Measurements from ENCODE around the gene NACA.
"Not testable (repeated sequence)": the region's sequence is repeated elsewhere in the genome, so short reads cannot be mapped to it uniquely, and the experiment has no call there.

Gene NACA

DNA sequence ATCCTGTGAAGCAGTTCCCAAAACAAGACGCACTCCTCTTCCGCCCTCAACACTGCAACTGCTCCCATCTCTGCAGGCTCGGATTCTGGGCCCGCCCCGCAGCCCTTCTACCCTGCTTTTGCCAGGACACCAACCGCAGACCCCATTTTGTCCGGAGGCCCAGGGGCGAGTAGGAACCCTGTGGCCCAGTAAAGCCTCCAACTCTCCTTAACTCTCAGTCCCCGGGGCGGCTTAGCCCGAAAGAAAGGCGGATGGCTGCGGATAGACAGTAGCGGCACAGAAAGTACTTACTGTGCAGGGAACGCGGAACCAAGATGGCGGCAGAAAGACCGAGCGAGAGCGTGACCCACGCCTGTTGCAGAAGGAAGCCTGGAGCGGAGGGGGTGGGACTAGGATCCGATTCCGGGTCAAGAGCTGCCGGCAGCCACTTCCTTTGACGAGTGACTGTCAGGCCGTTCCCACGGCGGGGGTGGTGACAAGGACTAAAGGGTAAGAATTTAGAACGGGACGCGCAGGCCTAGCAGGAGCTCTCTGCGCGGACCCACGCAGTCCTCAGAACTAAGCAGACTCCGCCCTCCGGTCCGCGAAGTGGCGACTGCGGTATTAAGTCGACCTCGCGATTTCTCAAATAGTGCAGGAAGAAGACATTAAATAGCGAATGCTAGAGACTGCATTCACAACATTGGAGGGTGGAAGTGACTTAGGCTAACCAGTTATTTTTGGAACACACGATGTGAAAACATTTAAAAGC, at the start of gene NACA:
Gene NACA, minus strand, starts transcription at position 328 of the 751 bp plus-strand sequence. CDS start 778 bp downstream, outside the sequence.
- peak; percentile 57 to 99 (median 98) for DNase-seq

DNA sequence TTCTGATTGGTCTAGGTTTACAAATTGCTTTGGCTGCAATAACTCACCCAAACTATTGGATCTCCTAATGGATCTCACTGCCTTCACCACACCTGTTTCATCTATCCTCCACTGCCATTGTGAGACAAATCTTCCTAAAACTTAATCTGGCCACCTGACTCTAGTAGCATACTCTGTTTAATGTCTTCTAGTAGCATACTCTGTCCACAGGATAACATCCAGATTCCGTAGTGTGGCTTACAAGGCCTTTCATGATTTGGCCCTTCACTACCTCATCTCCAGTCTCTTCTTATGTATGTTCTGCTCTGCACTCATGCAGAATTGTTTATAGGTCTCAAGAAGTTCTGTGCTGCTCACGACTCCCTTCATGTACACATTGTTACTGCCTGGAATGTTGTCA, 48.0 kb upstream of the NACA start:
- no peak for DNase-seq

DNA sequence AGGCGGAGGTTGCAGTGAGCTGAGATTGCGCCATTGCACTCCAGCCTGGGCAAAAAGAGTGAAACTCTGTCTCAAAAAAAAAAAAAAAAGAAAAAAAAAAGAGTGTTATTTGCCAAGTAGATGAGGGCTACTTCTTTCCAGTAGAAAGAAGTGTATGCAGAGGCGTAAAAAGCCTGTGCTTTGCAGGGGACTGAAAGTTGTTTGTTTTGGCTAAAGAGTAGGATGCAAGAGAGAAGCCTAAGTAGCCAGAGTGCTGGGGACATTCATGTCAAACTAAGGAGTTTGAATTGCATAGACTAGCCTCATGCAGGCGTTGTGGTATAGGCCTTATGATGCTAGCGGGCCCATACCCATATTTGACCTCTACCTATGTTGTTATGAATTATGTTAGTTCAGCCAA, 47.5 kb upstream of the NACA start:
- no peak for DNase-seq

DNA sequence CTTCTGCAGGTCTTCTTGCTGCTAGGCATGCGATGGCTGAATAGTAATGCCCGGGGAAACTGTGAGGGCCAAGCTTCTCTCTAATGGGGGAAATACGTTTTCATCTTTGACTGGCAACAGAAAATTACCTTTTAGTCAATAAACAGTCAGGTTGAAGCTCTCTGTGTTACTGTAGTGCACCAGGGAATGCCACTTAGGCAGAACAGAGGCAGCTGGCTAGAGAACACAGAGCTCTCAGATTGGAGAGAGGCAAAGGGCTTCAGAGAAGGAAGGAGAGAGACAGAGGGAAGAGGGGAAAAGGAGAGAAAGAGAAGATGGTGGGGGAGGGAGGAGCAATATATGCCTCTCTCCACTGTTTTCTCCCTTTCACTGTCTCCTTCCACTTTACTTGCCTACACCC, 44.8 kb upstream of the NACA start:
- no peak for DNase-seq

DNA sequence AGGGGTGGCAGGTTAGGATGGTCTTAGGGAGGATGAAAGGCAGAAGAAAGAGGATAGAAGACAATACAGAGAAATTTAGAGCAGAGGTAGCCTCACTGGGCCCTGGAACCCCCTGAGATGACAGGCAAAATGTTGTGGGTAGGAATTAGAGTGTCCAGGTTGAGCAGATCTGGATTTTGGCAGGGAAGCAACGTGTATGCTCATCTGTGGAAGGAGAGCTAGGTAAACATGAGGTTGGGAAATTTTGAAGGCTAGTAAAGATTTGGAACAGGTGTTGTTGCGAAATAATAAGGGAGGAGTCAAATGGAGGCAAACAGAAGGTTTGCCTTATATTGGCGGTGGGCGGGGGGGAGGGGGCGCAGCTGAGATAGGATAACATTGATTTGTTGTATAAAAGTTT, 43.3 kb upstream of the NACA start:
- no peak for DNase-seq

DNA sequence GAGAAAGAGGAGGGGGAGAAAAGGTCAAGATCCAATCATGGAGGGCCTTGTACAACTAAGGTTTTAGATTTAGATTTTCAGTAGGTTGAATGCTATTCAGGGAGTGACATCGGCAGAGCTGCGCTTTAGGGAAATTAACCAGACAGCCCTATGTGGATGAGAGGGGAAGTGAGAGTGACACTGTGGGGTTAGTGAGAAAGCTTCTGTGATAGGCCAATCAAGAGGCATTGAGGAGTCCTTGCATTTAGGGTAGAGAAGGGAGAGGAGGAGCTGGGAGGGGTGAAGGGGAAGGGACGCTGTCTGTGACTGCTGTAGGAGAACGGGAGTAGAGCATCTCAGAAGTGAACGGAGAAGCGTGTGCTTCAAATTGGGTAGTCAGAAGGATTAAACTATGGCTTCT, 41.4 kb upstream of the NACA start:
- DNase-seq = peak in 10 of 56 donors; percentile 2 to 54 (median 14)

DNA sequence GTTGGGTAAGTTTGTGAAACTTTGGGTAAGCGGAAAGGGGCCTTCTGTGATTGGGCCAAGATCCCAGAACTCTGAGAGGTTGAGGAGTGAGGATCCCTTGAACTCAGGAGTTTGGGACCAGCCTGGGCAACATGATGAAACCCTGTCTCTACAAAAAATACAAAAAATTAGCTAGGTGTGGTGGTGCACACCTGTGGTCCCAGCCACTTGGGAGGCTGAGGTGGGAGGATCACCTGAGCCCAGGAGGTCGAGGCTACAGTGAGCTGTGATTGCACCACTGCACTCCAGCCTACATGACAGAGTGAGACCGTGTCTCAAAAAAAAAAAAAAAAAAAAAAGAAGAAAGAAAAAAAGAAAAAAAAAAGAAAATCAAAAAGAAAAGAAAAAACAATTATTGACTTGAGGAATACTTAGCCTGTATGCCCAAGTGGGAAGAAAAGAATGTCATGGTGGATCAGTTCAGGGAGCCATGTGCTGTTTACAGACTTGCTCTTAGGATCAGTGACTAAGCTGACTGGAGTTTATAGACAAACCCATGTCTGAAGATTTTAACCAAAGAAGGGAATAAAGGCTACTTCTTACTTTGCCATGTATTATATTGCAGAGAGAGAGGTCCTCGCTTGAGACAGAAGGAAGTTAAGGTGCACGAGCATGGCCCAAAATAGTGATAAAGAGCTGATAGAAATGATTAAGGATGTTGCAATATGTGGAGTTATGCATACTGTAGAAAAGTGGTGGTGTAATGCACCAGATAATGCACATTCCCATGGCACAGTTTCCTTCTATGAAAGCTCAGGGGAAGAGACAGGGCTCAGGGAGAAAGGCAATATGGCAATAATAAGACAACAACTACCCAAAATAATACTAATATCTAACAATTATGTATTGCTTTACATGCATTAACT, 38.9 kb upstream of the NACA start:
- no peak for DNase-seq

DNA sequence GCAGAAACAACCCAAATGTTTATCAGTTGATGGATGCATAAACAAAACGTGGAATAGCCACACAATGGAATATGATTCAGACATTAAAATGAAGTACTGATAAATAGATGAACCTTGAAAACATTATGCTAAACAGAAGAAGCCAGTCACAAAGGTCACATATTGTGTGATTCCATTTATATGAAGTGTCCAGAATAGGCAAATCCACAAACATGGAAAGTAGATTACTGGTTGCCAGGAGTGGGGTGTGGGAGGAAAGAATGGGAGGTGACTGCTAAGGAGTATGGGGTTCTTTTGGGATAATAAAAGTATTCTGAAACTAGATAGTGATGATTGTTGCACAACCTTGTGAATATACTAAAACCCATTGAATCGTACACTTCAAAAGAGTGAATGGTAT, 36.7 kb upstream of the NACA start:
- DNase-seq = no peak

DNA sequence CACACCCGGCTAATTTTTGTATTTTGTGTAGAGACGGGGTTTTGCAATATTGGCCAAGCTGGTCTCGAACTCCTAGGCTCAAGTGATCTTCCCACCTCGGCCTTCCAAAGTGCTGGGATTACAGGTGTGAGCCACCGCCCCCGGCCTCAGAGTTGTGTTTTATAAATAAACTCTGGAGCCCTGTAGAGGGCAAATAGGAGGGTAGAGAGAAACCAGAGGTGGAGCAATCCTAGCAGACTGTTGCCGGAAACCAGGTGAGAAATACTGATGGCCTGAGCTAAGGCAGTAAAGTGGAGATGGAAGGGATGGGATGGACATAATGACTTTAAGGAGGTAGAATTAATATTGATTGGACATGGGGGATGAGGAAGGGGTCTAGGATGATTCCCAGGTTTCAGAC, 35.4 kb upstream of the NACA start:
- no peak for DNase-seq

DNA sequence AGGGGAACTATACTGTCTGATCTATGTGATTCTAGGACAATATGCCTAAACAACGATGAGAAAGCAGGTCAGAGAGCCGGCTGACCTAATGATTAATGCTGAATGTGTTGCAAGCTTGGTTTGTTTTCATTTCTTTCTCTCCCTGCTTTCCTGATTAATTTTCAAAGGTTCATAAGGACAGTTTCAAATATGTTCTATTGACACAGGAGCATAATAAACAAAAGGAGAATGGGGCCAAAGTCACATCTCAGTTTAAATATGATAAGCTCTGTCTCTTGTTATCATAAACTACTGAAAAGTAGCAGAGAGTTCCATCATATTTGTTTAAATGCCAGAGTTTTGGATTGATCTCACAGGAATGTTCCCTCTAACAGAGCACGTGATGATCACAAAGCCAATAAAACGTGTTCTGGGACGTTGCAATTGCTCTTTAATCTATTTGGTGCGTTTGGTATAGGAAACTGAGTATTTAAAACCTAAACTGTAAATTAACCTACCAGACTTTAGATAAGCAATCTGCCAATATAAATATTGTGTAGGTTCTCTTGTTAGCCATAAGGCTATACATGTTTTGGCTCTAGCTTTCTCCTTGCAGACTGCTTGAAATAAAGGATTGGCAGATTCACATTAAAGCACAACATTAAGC, 34.3 kb upstream of the NACA start:
- DNase-seq = no peak

DNA sequence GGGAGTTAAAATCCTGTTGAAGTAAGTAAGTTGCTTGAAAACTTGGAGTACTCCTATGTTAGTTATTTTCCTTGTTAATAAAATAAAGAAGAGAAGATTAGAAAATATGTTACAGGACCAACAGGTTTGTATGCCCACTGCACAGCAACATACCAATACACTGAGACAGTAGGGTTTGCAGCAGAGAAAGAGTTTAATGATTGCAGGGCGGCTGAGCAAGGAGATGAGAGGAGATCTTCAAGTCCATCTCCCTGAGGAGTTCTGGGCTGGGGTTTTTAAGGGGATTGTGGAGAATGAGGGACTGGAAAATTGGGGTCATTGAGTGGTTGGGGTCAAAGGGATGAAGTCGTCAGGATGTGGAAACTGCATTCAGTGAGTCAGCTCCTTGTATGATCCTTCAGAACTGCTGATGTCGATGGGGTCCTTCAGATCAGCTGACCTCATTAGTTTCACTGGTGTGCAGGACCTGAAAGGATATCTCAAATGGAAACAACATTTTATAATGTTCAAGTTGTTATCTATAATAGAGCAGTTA, 33.7 kb upstream of the NACA start:
- DNase-seq = no peak

DNA sequence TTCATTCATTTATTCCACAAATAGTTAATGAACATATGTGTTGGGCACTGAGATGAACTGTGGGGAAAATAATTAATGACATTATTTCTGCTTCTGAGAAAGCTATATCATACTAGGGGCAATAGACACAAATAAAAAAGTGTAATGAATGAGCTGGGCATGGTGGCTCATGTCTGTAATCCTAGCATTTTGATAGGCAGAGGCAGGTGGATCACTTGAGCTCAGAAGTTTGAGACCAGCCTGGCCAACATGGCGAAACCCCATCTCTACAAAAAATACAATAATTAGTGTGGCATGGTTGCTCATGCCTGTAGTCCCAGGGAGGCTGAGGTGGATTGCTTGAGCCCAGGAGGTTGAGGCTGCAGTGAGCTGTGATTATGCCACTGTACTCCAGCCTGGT, 32.9 kb upstream of the NACA start:
- not testable (repeated sequence) for DNase-seq

DNA sequence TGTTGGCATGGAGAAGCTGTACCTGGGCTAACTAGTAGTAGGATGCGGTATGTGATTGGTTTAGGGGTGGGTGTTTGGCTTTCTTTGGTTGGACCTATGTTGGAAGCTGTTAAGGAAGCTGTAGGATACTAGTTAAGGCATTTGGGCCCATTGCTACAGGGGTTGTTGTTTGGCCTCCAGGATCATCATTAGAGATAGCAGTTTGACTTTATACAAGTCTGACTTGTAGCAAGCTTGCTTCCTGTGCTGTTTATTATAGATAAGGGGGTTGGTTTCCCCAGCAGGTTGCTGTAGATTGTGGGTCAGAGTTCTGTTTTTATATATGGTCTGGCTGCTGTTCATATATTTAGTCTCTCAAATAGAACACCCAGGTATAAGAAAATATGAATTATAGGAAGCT, 28.5 kb upstream of the NACA start:
- DNase-seq = no peak

DNA sequence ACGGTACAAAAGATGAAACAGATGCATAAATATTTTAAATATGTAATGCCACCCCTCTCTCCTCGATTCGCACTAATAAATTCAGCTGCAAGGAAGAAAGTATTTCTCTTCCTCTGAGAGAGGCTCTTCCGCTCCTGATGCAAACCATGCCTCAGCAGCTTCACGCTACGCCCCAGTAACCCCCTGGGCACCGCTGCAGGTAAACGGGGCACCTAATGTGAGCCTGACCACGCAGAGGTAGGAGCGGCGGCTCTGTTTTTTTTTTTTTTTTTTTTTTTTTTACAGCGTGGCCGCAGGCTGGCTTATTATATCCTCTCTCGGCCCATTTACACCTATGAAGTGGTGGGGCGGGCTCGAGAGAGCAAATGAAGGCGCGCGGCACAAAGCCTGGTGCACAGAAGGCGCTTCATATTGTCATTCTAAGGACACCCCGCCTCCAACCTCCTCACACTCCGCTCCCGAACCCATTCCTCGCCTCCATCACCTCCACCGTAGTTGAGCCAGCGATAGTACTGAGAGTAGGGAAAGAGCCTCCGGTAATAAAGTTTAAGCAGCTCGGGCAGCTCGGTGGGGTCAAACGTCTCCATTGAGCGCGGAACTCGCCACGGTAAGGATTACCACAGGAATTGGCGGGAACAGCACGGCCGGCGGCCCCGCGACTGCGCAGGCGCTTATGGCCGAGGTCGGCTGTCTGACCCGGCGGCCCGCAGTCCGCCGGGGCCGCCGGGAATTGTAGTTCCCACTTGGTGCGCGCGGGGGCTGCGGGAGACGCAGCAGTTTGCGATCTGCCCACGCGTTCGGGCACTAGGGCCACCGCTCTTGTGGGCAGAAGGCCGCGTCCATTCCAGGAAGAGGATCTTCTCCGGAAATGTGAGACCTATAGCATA, 26.9 kb upstream of the NACA start, which contains the start of gene PRIM1:
Gene PRIM1, minus strand, starts transcription at position 612 of the 887 bp plus-strand sequence. Its CDS starts 25 bp downstream, at position 587.
- DNase-seq = peak in 53 of 56 donors; percentile 18 to 85 (median 68)

DNA sequence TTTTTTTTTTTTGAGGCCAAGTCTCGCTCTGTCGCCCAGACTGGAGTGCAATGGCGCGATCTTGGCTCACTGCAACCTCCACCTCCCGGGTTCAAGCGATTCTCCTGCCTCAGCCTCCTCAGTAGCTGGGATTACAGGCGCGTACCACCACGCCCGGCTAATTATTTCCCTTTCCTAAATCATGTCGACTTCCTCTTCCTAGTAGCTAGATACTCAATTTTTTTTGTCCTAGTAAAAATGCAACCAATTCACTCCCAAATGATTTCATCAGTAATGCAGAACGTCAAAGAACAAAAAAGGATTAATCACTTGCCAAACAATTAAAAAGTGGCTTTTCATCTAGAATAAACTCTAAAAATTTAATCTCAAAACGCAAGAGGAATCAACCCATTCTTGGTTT, 25.5 kb upstream of the NACA start:
- DNase-seq = not testable (repeated sequence)

DNA sequence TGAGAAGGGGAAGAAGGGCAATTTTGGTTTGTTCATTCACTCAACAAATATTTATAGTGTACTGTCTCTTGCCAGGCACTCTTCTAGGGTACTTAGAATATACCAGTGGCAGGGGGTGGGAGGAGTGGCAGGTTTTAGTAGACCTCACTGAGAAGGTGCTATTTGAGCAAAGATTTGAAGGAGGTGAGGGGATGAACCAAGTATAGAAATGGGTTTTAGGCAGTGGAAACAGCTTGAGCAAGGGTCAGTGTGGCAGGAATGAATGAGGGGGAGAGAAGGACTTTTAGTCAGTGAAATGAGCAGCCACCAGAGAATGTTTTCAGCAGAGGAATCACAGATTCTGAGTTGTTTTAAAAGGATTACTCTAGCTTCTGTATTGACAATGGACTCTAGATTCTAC, 24.8 kb upstream of the NACA start:
- DNase-seq = no peak

DNA sequence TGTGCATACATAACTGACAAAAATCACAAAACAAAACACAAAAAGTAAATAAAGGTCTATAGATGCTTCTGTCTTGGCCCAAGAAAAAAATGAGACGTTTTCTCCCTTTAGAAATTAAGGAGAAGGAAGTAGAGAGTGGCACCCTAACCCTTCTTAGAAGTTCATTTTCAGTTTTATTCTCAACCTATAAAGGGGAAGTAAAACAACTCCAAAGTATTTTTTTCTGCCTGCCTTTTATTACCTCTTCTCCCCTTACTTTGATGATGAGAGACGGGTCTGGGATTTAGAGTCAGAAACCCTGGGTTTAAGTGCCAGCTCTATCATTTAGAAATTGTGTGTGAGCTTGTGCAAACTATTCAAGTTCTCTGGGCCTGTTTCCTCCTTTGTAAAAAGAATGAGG, 24.3 kb upstream of the NACA start:
- no peak for DNase-seq

DNA sequence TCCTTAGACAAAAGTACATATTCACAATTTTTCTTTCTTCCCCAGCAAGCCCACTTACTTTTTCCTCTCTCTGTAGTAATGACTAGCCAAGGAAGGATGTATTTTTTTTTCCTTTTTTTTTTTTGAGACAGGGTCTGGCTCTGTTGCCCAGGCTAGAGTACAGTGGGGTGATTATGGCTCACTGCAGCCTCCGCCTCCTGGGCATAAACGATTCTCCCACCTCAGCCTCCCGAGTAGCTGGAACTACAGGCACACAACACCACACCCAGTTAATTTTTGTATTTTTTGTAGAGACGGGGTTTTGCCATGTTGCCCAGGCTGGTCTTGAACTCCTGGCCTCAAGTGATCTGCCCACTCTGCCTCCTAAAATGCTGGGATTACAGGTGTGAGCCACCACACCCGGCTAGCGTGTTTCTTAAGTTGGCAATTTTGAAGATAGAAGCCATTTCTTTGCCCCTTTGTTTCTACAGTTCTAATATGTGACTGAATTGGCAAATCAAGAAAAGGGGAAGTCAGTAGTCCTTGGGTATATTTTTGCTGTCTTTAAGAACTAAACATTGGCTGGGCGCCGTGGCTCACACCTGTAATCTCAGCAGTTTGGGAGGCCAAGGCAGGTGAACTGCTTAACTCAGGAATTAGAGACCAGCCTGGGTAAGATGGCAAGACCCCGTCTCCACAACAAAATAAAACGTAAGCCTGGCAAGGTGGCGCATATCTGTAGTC, 3.2 kb upstream of the NACA start:
- no peak for DNase-seq

DNA sequence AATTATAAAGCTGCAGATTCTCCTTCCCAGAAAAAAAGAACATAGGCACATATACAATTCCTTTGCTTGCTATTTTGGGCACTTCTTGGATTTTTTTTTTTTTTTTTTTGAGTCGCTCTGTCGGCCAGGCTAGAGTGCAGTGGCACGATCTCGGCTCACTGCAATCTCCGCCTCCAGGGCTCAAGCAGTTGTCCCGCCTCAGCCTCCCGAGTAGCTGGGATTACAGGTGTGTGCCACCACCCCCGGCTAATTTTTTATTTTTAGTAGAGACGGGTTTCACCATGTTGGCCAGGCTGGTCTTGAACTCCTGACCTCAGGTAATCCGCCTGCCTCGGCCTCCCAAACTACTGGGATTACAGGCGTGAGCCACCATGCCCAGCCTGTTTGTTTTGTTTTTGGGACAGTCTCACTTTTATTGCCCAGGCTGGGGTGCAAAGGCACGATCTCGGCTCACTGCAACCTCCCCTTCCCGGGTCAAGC, 1.1 kb upstream of the NACA start:
- DNase-seq = not testable (repeated sequence)

DNA sequence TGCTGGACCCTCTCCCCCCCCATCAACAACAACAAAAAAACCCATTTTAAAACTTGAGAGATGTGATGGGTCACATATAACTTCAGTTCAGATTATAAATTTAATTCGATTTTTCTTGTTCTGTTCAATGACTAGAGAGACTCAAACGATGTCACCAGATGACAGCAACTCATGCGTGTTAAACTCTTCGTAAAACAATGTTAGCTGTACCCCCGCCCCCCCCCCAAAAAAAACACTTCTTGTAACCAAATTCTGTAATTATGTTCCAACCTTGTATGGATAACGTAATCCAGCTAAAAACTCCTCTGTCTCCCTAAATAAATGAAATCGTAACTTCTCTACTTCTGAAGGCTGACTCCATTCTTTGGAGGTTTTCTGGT, 614 bp upstream of the NACA start:
- no peak for DNase-seq

Data from amygdala (tissue), 56 donors.